K562 treated with DMSO at 1 percent for 4 hours (cell line): ENCODE results near the gene ADGRF5. TPM values are rescaled to one million over a fixed set of nuclear protein-coding genes. Genes with fewer than 3 reads are reported as not detected.

Source experiments
- total RNA-seq: library from RNA; unstranded; fragments of 300-600 nt; gene quantifications from 2 replicates; pipeline ENCODE4 v1.2.3, GENCODE V29; 2022; ENCODE audit not compliant: insufficient read depth

Gene ADGRF5, protein sequence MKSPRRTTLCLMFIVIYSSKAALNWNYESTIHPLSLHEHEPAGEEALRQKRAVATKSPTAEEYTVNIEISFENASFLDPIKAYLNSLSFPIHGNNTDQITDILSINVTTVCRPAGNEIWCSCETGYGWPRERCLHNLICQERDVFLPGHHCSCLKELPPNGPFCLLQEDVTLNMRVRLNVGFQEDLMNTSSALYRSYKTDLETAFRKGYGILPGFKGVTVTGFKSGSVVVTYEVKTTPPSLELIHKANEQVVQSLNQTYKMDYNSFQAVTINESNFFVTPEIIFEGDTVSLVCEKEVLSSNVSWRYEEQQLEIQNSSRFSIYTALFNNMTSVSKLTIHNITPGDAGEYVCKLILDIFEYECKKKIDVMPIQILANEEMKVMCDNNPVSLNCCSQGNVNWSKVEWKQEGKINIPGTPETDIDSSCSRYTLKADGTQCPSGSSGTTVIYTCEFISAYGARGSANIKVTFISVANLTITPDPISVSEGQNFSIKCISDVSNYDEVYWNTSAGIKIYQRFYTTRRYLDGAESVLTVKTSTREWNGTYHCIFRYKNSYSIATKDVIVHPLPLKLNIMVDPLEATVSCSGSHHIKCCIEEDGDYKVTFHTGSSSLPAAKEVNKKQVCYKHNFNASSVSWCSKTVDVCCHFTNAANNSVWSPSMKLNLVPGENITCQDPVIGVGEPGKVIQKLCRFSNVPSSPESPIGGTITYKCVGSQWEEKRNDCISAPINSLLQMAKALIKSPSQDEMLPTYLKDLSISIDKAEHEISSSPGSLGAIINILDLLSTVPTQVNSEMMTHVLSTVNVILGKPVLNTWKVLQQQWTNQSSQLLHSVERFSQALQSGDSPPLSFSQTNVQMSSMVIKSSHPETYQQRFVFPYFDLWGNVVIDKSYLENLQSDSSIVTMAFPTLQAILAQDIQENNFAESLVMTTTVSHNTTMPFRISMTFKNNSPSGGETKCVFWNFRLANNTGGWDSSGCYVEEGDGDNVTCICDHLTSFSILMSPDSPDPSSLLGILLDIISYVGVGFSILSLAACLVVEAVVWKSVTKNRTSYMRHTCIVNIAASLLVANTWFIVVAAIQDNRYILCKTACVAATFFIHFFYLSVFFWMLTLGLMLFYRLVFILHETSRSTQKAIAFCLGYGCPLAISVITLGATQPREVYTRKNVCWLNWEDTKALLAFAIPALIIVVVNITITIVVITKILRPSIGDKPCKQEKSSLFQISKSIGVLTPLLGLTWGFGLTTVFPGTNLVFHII (N-terminal part only)
- not detected in 2 replicates for total RNA-seq

DNA sequence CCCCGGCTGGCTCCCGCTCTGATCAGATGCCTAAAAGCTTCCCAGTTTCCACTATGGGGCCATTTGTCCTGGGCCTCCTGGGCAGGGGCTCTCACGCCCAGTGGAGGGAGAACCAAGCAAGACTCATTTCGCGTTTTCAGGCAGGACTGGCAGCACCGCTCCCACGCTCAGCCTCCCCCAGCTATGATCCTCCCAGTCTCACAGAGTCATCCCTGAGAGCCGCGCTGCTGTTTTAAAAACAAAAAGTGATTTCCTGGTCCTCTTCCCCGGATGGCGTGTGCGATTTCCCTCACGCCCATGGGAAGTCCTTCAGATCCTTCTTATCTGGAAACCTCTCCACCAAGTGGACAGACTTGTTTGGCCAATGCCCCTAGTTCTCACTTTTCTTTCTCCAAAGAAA is at the start of gene ADGRF5:
Gene ADGRF5 (minus strand): TSS at position 208 of the 400 bp plus-strand sequence. CDS start 15,176 bp downstream, outside the sequence.

Other genes starting within 250 kb of the ADGRF5 start
- gene TDRD6, start 234.1 kb downstream of the ADGRF5 start, total RNA-seq, result 0.15 and 0.33 TPM in 2 replicates
- gene PLA2G7, start 186.6 kb downstream of the ADGRF5 start, total RNA-seq, result not detected in 2 replicates
- not detected in 2 replicates for gene ANKRD66, start 175.0 kb downstream of the ADGRF5 start, total RNA-seq
- gene MEP1A, start 128.5 kb downstream of the ADGRF5 start, total RNA-seq, result not detected in 2 replicates
- gene ADGRF1, start 120.4 kb upstream of the ADGRF5 start, total RNA-seq, result not detected in 2 replicates